ENCODE data around the gene KERA.

- TF ChIP-seq CTCF (conservative IDR thresholded peaks at IDR 0.05): no peak
- TF ChIP-seq EZH2 (IDR thresholded peaks at IDR 0.05; ENCODE audit: low read depth): no peak
Measured at GRCh38 chr12:91056488-91056887, 1.3 kb downstream of the KERA start.
